ENCODE measurements around the gene DCTD. TPM values are rescaled to one million over a fixed set of nuclear protein-coding genes. Genes with fewer than 3 reads are reported as not detected.
A peak's percentile ranks its signal among the peaks of the same experiment; 100 is the strongest.

DCTD gene
- total and polyA plus RNA-seq, 2 of the 13 experiments (the other 11 are each of a cell fraction or from before 2014, with no cell fraction given), result 85.1 to 95.3 TPM

DNA sequence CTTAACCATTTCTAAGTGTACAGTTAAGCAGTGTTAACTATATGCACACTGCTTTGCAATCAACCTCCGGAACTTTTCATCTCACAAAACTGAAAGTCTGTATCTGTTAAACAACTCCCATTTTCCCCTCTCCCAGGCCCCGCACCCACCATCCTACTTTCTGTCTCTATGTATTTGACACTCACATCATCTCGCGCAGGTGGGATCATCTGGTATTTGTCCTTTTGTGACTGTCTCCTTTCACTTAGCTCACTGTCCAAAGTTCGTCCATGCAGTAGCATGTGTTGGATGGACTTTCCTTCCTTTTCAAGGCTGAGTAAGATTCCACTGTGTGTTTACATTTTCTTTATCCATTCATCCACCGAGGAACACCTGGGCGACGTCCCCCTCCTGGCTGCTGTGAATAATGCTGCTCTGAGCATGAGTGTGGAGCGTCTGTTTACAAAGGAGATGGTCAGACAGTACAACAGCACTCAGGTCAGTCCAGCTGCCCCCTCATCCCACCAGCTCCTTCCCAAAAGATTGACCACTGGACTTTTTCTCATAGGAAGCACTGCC is 39.8 kb downstream of the DCTD start (continued):
- TF ChIP-seq, protein P1, sequence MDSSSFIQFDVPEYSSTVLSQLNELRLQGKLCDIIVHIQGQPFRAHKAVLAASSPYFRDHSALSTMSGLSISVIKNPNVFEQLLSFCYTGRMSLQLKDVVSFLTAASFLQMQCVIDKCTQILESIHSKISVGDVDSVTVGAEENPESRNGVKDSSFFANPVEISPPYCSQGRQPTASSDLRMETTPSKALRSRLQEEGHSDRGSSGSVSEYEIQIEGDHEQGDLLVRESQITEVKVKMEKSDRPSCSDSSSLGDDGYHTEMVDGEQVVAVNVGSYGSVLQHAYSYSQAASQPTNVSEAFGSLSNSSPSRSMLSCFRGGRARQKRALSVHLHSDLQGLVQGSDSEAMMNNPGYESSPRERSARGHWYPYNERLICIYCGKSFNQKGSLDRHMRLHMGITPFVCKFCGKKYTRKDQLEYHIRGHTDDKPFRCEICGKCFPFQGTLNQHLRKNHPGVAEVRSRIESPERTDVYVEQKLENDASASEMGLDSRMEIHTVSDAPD (CRISPR knock-in tag; IDR thresholded peaks at IDR 0.05), result no peak
- TF ChIP-seq ZNF10 (CRISPR knock-in tag; IDR thresholded peaks at IDR 0.05; ENCODE audit: borderline replicate concordance, low read depth) (no peak), ZNF160 (CRISPR knock-in tag; IDR thresholded peaks at IDR 0.05) (no peak), ZBTB1 (CRISPR knock-in tag; IDR thresholded peaks at IDR 0.05; ENCODE audit: borderline replicate concordance) (no peak)
- TF ChIP-seq, protein P2, sequence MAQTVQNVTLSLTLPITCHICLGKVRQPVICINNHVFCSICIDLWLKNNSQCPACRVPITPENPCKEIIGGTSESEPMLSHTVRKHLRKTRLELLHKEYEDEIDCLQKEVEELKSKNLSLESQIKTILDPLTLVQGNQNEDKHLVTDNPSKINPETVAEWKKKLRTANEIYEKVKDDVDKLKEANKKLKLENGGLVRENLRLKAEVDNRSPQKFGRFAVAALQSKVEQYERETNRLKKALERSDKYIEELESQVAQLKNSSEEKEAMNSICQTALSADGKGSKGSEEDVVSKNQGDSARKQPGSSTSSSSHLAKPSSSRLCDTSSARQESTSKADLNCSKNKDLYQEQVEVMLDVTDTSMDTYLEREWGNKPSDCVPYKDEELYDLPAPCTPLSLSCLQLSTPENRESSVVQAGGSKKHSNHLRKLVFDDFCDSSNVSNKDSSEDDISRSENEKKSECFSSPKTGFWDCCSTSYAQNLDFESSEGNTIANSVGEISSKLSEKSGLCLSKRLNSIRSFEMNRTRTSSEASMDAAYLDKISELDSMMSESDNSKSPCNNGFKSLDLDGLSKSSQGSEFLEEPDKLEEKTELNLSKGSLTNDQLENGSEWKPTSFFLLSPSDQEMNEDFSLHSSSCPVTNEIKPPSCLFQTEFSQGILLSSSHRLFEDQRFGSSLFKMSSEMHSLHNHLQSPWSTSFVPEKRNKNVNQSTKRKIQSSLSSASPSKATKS (CRISPR knock-in tag; IDR thresholded peaks at IDR 0.05), result no peak
- TF ChIP-seq, protein P3, sequence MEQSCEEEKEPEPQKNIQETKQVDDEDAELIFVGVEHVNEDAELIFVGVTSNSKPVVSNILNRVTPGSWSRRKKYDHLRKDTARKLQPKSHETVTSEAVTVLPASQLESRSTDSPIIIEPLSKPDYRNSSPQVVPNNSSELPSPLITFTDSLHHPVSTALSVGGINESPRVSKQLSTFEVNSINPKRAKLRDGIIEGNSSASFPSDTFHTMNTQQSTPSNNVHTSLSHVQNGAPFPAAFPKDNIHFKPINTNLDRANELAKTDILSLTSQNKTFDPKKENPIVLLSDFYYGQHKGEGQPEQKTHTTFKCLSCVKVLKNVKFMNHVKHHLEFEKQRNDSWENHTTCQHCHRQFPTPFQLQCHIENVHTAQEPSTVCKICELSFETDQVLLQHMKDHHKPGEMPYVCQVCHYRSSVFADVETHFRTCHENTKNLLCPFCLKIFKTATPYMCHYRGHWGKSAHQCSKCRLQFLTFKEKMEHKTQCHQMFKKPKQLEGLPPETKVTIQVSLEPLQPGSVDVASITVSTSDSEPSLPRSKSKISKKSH (CRISPR knock-in tag; IDR thresholded peaks at IDR 0.05; ENCODE audit: borderline replicate concordance), result no peak
- TF ChIP-seq, protein P4, sequence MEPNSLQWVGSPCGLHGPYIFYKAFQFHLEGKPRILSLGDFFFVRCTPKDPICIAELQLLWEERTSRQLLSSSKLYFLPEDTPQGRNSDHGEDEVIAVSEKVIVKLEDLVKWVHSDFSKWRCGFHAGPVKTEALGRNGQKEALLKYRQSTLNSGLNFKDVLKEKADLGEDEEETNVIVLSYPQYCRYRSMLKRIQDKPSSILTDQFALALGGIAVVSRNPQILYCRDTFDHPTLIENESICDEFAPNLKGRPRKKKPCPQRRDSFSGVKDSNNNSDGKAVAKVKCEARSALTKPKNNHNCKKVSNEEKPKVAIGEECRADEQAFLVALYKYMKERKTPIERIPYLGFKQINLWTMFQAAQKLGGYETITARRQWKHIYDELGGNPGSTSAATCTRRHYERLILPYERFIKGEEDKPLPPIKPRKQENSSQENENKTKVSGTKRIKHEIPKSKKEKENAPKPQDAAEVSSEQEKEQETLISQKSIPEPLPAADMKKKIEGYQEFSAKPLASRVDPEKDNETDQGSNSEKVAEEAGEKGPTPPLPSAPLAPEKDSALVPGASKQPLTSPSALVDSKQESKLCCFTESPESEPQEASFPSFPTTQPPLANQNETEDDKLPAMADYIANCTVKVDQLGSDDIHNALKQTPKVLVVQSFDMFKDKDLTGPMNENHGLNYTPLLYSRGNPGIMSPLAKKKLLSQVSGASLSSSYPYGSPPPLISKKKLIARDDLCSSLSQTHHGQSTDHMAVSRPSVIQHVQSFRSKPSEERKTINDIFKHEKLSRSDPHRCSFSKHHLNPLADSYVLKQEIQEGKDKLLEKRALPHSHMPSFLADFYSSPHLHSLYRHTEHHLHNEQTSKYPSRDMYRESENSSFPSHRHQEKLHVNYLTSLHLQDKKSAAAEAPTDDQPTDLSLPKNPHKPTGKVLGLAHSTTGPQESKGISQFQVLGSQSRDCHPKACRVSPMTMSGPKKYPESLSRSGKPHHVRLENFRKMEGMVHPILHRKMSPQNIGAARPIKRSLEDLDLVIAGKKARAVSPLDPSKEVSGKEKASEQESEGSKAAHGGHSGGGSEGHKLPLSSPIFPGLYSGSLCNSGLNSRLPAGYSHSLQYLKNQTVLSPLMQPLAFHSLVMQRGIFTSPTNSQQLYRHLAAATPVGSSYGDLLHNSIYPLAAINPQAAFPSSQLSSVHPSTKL (CRISPR knock-in tag; IDR thresholded peaks at IDR 0.05), result peak; percentile 86
- TF ChIP-seq, protein P5, sequence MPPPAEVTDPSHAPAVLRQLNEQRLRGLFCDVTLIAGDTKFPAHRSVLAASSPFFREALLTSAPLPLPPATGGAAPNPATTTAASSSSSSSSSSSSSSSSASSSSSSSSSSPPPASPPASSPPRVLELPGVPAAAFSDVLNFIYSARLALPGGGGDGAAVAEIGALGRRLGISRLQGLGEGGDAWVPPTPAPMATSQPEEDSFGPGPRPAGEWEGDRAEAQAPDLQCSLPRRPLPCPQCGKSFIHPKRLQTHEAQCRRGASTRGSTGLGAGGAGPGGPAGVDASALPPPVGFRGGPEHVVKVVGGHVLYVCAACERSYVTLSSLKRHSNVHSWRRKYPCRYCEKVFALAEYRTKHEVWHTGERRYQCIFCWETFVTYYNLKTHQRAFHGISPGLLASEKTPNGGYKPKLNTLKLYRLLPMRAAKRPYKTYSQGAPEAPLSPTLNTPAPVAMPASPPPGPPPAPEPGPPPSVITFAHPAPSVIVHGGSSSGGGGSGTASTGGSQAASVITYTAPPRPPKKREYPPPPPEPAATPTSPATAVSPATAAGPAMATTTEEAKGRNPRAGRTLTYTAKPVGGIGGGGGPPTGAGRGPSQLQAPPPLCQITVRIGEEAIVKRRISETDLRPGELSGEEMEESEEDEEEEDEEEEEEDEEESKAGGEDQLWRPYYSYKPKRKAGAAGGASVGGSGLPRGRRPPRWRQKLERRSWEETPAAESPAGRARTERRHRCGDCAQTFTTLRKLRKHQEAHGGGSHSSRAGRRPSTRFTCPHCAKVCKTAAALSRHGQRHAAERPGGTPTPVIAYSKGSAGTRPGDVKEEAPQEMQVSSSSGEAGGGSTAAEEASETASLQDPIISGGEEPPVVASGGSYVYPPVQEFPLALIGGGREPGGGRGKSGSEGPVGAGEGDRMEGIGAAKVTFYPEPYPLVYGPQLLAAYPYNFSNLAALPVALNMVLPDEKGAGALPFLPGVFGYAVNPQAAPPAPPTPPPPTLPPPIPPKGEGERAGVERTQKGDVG (CRISPR knock-in tag; IDR thresholded peaks at IDR 0.05; ENCODE audit: borderline replicate concordance), result 0 out of 2 replicates have a peak, but pooled peaks have one; percentile 83

Measured in HepG2 (cell line).